Chondrocyte (in vitro differentiated cells): ENCODE measurements around the gene MT1E. TPM values are rescaled to one million over a fixed set of nuclear protein-coding genes. Genes with fewer than 3 reads are reported as not detected.

Experiments used
- DNase-seq: peaks from one replicate; pipeline ENCODE4 v3.0.0; 2021; ENCODE audit warnings: mixed read lengths, low spot score
- H3K27ac Mint-ChIP-seq: one replicate; pipeline ENCODE4 v1.8.0; 2021; ENCODE audit warnings: mild to moderate bottlenecking, moderate library complexity, mixed read lengths; ENCODE audit not compliant: unreplicated experiment
- H3K27me3 Mint-ChIP-seq: 2 replicates; pipeline ENCODE4 v1.8.0; 2021; ENCODE audit warnings: low read depth, mixed read lengths
- H3K36me3 Mint-ChIP-seq: 2 replicates; pipeline ENCODE4 v1.8.0; 2021; ENCODE audit warnings: low read depth, mixed read lengths
- H3K4me1 Mint-ChIP-seq: 2 replicates; pipeline ENCODE4 v1.8.0; 2021; ENCODE audit warnings: low read depth, mild to moderate bottlenecking, mixed read lengths
- H3K4me3 Mint-ChIP-seq: one replicate; pipeline ENCODE4 v1.8.0; 2021; ENCODE audit warnings: mild to moderate bottlenecking, moderate library complexity, mixed read lengths; ENCODE audit not compliant: unreplicated experiment
- H3K9me3 Mint-ChIP-seq: 2 replicates; pipeline ENCODE4 v1.8.0; 2021; ENCODE audit warnings: low read depth, mixed read lengths
- total RNA-seq: library from RNA; stranded (reverse); gene quantifications from 3 replicates; pipeline ENCODE4 v1.2.1, GENCODE V29; 2021
- TF ChIP-seq, protein P1 (sequence below): fragments of 200-600 bp; sonication (generic); IDR thresholded peaks from 2 replicates; pipeline ENCODE4 v1.5.0; 2021; ENCODE audit warnings: antibody characterized with exemption, mild to moderate bottlenecking, moderate library complexity

Gene MT1E
- total RNA-seq, 1 donor from 2014 or later: 31.4 TPM

DNA sequence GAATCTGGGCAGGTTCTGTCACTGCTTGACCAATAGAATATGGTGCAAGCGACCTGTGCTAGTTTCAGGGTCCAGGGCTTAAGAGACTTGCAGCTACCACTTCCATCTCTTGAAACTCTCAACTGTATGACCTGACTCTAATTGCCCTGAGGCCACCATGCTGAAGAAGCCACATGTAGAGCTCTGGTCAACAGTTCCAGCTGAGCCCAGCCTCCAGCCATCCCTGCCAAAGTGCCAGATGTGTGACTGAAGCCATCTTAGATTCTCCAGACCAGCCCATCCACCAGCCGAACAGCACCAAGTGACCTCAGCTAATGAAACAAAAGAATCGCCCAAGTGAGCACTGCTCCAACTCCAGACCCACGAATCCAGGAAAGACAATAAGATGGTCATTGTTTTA, 20.6 kb upstream of the MT1E start:
- H3K36me3 Mint-ChIP-seq: no peaks in the 10 kb centered on the region
- H3K4me1 Mint-ChIP-seq: peaks cover 48% of the 10 kb centered on the region
- H3K27me3 Mint-ChIP-seq: peaks cover 2% of the 10 kb centered on the region
- TF ChIP-seq, protein P1, sequence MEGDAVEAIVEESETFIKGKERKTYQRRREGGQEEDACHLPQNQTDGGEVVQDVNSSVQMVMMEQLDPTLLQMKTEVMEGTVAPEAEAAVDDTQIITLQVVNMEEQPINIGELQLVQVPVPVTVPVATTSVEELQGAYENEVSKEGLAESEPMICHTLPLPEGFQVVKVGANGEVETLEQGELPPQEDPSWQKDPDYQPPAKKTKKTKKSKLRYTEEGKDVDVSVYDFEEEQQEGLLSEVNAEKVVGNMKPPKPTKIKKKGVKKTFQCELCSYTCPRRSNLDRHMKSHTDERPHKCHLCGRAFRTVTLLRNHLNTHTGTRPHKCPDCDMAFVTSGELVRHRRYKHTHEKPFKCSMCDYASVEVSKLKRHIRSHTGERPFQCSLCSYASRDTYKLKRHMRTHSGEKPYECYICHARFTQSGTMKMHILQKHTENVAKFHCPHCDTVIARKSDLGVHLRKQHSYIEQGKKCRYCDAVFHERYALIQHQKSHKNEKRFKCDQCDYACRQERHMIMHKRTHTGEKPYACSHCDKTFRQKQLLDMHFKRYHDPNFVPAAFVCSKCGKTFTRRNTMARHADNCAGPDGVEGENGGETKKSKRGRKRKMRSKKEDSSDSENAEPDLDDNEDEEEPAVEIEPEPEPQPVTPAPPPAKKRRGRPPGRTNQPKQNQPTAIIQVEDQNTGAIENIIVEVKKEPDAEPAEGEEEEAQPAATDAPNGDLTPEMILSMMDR: no peak
- no peak overlapping the region for H3K27ac Mint-ChIP-seq
- H3K4me3 Mint-ChIP-seq: no peak overlapping the region
- no peaks in the 10 kb centered on the region for H3K9me3 Mint-ChIP-seq
- DNase-seq: no peak

DNA sequence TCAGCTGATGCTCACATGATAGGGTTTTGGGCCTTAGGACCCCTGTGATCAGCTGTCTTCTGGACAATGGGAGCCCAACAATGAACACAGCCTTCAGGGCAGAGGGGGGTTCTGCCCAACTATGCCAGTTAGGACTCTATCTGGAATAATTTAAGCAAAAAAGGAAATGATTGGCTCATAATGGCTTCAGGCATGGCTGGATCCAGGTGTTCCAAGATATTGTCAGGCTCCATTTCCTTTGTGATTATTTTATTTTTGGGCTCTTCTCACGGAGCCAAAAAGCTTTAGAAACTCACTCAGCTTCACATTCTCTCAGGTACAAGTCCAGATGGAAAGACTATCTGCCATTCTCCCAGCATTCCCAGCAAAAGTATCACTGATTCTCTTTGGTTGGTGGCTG, 20.1 kb upstream of the MT1E start:
- Mint-ChIP-seq H3K27me3 (peaks cover 2% of the 10 kb centered on the region), H3K4me3 (no peak overlapping the region), H3K4me1 (peaks cover 50% of the 10 kb centered on the region), H3K9me3 (no peaks in the 10 kb centered on the region), H3K36me3 (no peaks in the 10 kb centered on the region), H3K27ac (peak overlapping the region; percentile 96)
- no peak for DNase-seq
- TF ChIP-seq, protein P1: no peak

DNA sequence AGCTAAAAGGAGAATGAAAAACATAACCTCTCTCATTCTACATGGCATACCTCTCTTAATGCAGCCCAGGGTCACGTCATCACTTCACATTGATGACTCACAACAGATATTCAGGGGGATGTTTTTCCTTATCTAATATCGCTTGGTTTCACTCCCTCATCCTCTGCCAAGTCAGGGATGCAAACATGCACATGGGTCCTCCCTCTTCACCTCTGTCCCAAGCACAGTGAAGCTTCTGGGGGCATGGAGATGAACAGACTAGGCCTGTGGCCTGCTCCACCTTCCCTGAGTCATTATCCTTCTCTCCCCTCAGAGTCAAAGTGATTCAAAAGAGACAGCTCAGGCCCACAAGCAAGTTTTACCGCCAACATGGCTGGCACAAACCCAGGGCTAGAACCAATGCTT, 19.5 kb upstream of the MT1E start:
- peak overlapping the region; percentile 96 for H3K27ac Mint-ChIP-seq
- DNase-seq: no peak
- no peaks in the 10 kb centered on the region for H3K9me3 Mint-ChIP-seq
- H3K36me3 Mint-ChIP-seq: no peaks in the 10 kb centered on the region
- peaks cover 55% of the 10 kb centered on the region for H3K4me1 Mint-ChIP-seq
- peaks cover under 1% of the 10 kb centered on the region for H3K27me3 Mint-ChIP-seq
- TF ChIP-seq, protein P1: no peak
- H3K4me3 Mint-ChIP-seq: no peak overlapping the region

DNA sequence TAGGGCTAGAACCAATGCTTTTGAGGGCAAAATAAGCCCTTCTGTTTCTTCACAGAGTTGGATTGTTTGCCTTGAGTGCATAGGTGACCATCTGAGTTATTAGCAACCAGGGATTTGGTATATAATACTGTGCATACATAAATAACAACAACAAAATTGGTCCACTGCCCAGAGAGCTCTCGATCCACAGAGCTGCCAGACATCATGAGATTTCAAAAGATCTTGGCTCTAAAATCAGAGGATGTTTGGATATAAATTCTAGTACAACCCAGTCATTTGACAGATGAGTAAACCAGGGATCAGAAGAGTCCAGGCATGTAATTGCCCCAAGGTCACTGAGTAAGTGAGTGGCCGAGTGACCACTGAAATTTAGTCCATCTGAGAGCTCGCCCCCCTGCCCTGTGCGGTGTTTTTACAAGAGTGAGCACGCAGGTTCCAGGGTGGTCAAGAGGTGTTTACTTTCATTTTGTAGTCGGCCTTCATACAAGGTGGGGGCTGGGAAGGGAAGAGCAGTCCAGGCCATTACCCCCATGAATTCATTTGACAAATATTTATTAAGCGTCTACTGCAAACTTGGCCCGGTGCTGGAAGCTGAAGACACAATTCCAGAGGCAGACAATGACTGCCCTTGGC, 19.0 kb upstream of the MT1E start:
- Mint-ChIP-seq H3K4me1 (peaks cover 59% of the 10 kb centered on the region), H3K27me3 (no peaks in the 10 kb centered on the region), H3K4me3 (peak overlapping the region; percentile 27), H3K27ac (peak overlapping the region; percentile 96), H3K9me3 (no peaks in the 10 kb centered on the region), H3K36me3 (no peaks in the 10 kb centered on the region)
- no peak for DNase-seq
- TF ChIP-seq, protein P1: no peak

DNA sequence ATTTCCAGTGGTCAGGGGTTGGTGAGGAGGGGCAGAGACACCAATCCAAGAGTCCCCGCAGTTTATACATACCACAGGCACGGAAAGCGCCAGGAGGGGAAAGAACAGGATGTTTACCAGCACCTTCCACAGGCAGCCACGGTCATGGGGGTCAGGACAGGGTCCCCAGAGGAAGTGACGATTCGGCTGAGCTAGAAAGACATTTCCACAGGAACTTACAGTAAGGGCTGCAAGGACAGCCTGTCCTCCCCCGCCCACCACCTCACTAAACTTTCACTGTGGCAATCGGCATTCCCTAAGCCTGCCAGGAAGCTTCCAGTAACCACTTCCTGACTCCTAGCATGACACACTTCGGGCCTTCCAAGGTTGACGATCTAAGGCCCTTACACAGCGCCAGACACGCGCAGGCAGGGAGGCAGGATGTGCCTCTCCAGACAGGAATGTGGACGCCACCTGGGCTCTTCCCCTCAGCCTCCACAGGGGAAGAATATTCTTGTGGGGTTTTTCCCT, 18.4 kb upstream of the MT1E start:
- Mint-ChIP-seq H3K9me3 (no peaks in the 10 kb centered on the region), H3K27ac (peak overlapping the region; percentile 96), H3K4me3 (peak overlapping the region; percentile 27), H3K4me1 (peaks cover 59% of the 10 kb centered on the region), H3K36me3 (no peaks in the 10 kb centered on the region), H3K27me3 (no peaks in the 10 kb centered on the region)
- DNase-seq: no peak
- TF ChIP-seq, protein P1: no peak
